Activated CD8-positive, alpha-beta memory T cell treated with anti-CD3 and anti-CD28 coated beads, Interleukin-2, amount 50 U/mL, for 4 hours (primary cell): Measurements from ENCODE around the gene UQCC5.

Source experiments
- DNase-seq: peaks from one replicate; pipeline ENCODE4 v3.0.0-alpha.2; 2020

The UQCC5 gene

DNA sequence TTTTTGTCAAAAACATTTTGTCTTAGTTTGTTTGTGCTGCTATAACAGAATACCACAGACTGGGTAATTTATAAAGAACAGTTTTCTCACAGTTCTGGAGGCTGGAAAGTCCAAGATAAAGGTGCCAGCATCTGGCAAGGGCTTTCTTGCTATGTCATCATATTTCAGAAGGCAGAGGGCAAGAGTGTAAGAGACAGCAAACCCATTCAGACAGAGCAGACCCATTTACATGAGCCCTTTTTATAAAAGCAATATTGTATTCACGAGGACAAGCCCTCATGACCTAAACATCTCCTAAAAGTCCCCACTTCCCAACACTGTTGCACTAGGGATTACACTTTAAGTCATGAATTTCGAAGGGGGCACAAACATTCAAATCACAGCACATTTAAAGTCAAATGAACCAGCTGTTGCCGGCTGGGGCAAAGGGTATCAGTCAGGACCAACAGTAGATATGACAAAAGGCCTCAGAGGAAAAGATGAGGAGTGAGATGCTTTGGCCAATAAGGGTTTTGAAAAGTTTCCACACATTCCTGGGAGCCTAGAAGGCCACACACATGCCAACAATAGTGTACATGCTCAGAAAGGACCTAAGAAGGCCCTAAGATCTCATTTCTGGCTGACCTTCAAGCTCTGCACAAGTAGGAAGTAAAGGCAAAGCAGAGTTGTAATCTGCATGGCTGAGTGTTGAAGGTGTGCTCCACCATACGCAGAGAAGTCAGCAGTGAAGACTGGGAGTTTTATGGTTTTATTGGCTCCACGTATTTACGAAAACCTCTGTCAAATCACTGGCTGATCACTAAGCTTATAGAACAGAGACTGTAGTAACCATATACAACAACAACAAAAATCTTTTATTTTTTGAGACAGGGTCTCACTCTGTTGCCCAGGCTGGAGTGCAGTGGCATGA, 37.9 kb downstream of the UQCC5 start:
- DNase-seq: no peak
